IPS-18c (cell line): Measurements from ENCODE around the gene IMPA2.

Experiments used
- H3K4me3 ChIP-seq: 2 replicates; pipeline ENCODE4 v1.7.0; 2013; ENCODE audit warnings: low read depth, mild to moderate bottlenecking, low read length, moderate library complexity; ENCODE audit not compliant: insufficient read depth
- H3K9me3 ChIP-seq: one replicate; pipeline ENCODE4 v1.6.1; 2013; ENCODE audit warnings: mild to moderate bottlenecking, low read length, moderate library complexity; ENCODE audit not compliant: control insufficient read depth, insufficient read depth

Gene IMPA2

GRCh38 chr18:12046046-12046750, 64.9 kb downstream of the IMPA2 start:
- H3K4me3 ChIP-seq, result no peak overlapping the region
- H3K9me3 ChIP-seq, result peaks cover 2% of the 10 kb centered on the region

- H3K9me3 ChIP-seq, result peaks cover 2% of the 10 kb centered on the region
Measured at GRCh38 chr18:12046751-12047335, 65.5 kb downstream of the IMPA2 start.

GRCh38 chr18:12048010-12048826, 66.9 kb downstream of the IMPA2 start:
- H3K9me3 ChIP-seq, result peaks cover 2% of the 10 kb centered on the region
- no peak overlapping the region for H3K4me3 ChIP-seq

More at GRCh38 chr18:12046751-12047335, 65.5 kb downstream of the IMPA2 start:
- no peak overlapping the region for H3K4me3 ChIP-seq

- Histone ChIP-seq H3K4me3 (no peak overlapping the region), H3K9me3 (peaks cover 2% of the 10 kb centered on the region)
Measured at GRCh38 chr18:12048827-12049175, 67.5 kb downstream of the IMPA2 start.

GRCh38 chr18:12049978-12050811, 68.9 kb downstream of the IMPA2 start:
- Histone ChIP-seq H3K9me3 (no peaks in the 10 kb centered on the region), H3K4me3 (no peak overlapping the region)

GRCh38 chr18:12052866-12053265, 71.6 kb downstream of the IMPA2 start:
- Histone ChIP-seq H3K9me3 (no peaks in the 10 kb centered on the region), H3K4me3 (no peak overlapping the region)

GRCh38 chr18:12053289-12053688, 72.0 kb downstream of the IMPA2 start:
- no peak overlapping the region for H3K4me3 ChIP-seq

GRCh38 chr18:12056034-12056883, 75.0 kb downstream of the IMPA2 start:
- Histone ChIP-seq H3K9me3 (no peaks in the 10 kb centered on the region), H3K4me3 (no peak overlapping the region)

More at GRCh38 chr18:12053289-12053688, 72.0 kb downstream of the IMPA2 start:
- H3K9me3 ChIP-seq, result no peaks in the 10 kb centered on the region

- H3K9me3 ChIP-seq, result no peaks in the 10 kb centered on the region
- H3K4me3 ChIP-seq, result no peak overlapping the region
Measured at GRCh38 chr18:12056884-12057402, 75.6 kb downstream of the IMPA2 start.

GRCh38 chr18:12057419-12058039, 76.2 kb downstream of the IMPA2 start:
- H3K9me3 ChIP-seq, result no peaks in the 10 kb centered on the region
- no peak overlapping the region for H3K4me3 ChIP-seq

GRCh38 chr18:12059334-12060181, 78.3 kb downstream of the IMPA2 start:
- H3K9me3 ChIP-seq, result no peaks in the 10 kb centered on the region
- H3K4me3 ChIP-seq, result no peak overlapping the region

- no peak overlapping the region for H3K4me3 ChIP-seq
- no peaks in the 10 kb centered on the region for H3K9me3 ChIP-seq
Measured at GRCh38 chr18:12060182-12060870, 79.0 kb downstream of the IMPA2 start.

- no peaks in the 10 kb centered on the region for H3K9me3 ChIP-seq
- no peak overlapping the region for H3K4me3 ChIP-seq
Measured at GRCh38 chr18:12061685-12062084, 80.4 kb downstream of the IMPA2 start.

- no peaks in the 10 kb centered on the region for H3K9me3 ChIP-seq
- no peak overlapping the region for H3K4me3 ChIP-seq
Measured at GRCh38 chr18:12062974-12063373, 81.7 kb downstream of the IMPA2 start.
